BLaER1 treated with 17β-estradiol and CSF1 and Interleukin-3, amounts not matched to agents 10 nM and 100 nM (cell line): ENCODE data around the gene SLC9A5.

Experiments used
- H3K27ac ChIP-seq, 11 experiments: shearing (Covaris generic); formaldehyde crosslinking; 2 replicates each; pipeline ENCODE4 v1.8.1; 2022
- H3K27me3 ChIP-seq, 11 experiments: shearing (Covaris generic); formaldehyde crosslinking; 2 replicates each; pipeline ENCODE4 v1.8.1; 2022
- H3K36me3 ChIP-seq, 11 experiments: shearing (Covaris generic); formaldehyde crosslinking; 2 replicates each; pipeline ENCODE4 v1.8.1; 2022
- H3K4me1 ChIP-seq, 10 experiments: shearing (Covaris generic); formaldehyde crosslinking; 2 replicates each; pipeline ENCODE4 v1.8.1; 2022
- H3K4me2 ChIP-seq, 11 experiments: shearing (Covaris generic); formaldehyde crosslinking; 2 replicates each; pipeline ENCODE4 v1.8.1; 2022
- H3K4me3 ChIP-seq, 10 experiments: shearing (Covaris generic); formaldehyde crosslinking; 2 replicates each; pipeline ENCODE4 v1.8.1; 2022
- H3K9ac ChIP-seq, 11 experiments: shearing (Covaris generic); formaldehyde crosslinking; 2 replicates each; pipeline ENCODE4 v1.8.1; 2022
- H3K9me3 ChIP-seq, 11 experiments: shearing (Covaris generic); formaldehyde crosslinking; replicated peaks in 1 of 11; 2 replicates each; pipeline ENCODE4 v1.8.1; 2022
- H4K20me1 ChIP-seq, 11 experiments: shearing (Covaris generic); formaldehyde crosslinking; 2 replicates each; pipeline ENCODE4 v1.8.1; 2022
- Cebpa-rat ChIP-seq, 11 experiments: shearing (Covaris generic); IDR thresholded peaks; 2 replicates each; pipeline ENCODE4 v1.8.1; 2022

Gene SLC9A5

DNA sequence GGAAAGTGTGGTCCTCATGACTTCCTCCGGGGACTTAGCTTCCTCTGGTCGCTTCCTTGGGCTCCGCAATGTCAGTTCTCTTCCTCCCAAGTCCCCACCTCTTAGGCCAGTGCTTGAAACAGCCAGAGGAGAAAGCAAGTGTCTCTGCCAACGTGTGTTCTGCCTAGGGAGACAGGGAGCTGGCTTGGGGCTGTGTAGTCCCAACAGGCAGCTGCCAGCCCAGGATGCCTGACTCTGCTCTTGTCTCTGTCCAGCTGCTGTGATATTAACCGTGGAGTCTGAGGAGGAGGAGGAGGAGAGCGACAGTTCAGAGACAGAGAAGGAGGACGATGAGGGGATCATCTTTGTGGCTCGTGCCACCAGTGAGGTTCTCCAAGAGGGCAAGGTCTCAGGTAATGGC, 17.1 kb downstream of the SLC9A5 start:
- H3K4me2 ChIP-seq = peak overlapping the region in 8 of 11 experiments; percentile 18 to 54 (median 24); a peak in 10 of 22 replicates
- H3K4me3 ChIP-seq = no peak overlapping the region
- no peak overlapping the region for H3K27ac ChIP-seq
- peaks cover 17 to 30% (median 19%) of the 10 kb centered on the region in 10 experiments for H3K4me1 ChIP-seq
- H3K27me3 ChIP-seq = no peaks in the 10 kb centered on the region; a peak in 2 of 22 replicates
- H3K36me3 ChIP-seq = no peaks in the 10 kb centered on the region
- H3K9me3 ChIP-seq = no peaks in the 10 kb centered on the region
- peak overlapping the region in 1 of 11 experiments; percentile 34; a peak in 1 of 22 replicates for H3K9ac ChIP-seq
- no peaks in the 10 kb centered on the region; a peak in 2 of 22 replicates for H4K20me1 ChIP-seq
- TF ChIP-seq Cebpa-rat (IDR thresholded peaks at IDR 0.05) = no peak

DNA sequence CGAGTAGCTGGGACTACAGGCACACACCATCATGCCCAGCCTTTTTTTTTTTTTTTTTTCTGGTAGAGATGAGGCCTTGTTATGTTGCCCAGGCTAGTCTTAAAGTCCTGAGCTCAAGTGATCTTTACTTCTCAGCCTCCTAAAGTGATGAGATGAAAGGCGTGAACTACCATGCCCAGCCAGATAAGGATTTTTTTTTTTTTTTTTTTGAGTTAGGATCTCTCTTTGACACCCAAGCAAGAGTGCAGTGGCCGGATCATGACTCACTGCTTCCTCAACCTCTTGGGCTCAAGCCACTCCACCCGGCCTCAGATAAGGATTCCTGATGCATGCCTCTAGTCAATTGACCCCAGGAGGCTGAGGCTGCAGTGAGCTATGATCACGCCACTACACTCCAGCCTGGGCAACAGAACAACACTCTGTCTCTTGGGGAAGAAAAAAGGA, 19.4 kb downstream of the SLC9A5 start:
- peak overlapping the region in 3 of 11 experiments; percentile 34 to 50 (median 38); a peak in 3 of 22 replicates for H3K4me2 ChIP-seq
- no peak overlapping the region for H3K9ac ChIP-seq
- H3K27ac ChIP-seq = no peak overlapping the region
- peaks cover 12 to 27% (median 17%) of the 10 kb centered on the region in 10 experiments for H3K4me1 ChIP-seq
- TF ChIP-seq Cebpa-rat (IDR thresholded peaks at IDR 0.05) = no peak
- H3K4me3 ChIP-seq = no peak overlapping the region
- H3K36me3 ChIP-seq = no peaks in the 10 kb centered on the region
- peaks cover 0 to 4% (median 0%) of the 10 kb centered on the region in 11 experiments; a peak in 2 of 22 replicates for H4K20me1 ChIP-seq
- no peaks in the 10 kb centered on the region; a peak in 2 of 22 replicates for H3K27me3 ChIP-seq
- no peaks in the 10 kb centered on the region for H3K9me3 ChIP-seq

DNA sequence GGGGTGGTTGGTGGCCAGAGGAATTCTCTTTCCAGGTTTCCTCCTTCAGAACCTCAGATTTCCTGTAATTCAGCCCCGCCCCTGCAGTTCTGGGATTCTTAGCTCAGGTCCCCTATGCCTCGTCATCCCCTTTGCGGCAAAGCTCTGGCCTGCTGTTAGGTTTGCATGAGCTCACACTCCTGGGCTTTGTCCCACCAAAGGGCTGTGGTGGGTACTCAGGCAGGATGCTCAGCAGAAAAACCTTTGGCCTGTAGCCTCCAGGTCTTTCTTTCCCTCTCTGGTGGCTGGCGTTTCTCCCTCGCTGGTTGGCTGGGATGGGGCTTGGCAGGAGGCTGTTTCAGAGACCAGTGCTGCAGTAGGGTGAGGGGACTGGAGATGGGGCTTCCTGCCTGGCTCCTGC, 21.0 kb downstream of the SLC9A5 start:
- H4K20me1 ChIP-seq = peaks cover 0 to 4% (median 0%) of the 10 kb centered on the region in 11 experiments; a peak in 2 of 22 replicates
- no peak overlapping the region for H3K4me2 ChIP-seq
- no peaks in the 10 kb centered on the region for H3K36me3 ChIP-seq
- TF ChIP-seq Cebpa-rat (IDR thresholded peaks at IDR 0.05) = no peak
- no peaks in the 10 kb centered on the region for H3K9me3 ChIP-seq
- H3K27me3 ChIP-seq = no peaks in the 10 kb centered on the region
- no peak overlapping the region for H3K9ac ChIP-seq
- H3K27ac ChIP-seq = no peak overlapping the region
- H3K4me3 ChIP-seq = no peak overlapping the region
- peaks cover 3 to 20% (median 11%) of the 10 kb centered on the region in 10 experiments; a peak in 18 of 20 replicates for H3K4me1 ChIP-seq

DNA sequence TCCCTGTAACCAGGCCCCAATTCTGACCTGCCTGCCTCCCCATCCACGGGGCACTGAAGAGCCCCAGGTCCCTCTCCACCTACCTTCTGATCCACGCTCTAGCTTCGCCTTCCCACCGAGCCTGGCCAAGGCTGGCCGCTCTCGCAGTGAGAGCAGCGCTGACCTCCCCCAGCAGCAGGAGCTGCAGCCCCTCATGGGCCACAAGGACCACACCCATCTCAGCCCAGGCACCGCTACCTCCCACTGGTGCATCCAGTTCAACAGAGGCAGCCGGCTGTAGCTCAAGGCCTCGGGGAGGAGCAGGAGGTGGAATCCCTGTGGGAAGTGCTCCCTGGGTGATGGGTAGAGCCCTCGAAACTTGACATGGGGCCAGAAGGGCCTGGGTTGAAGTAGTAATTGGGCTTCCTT, 22.2 kb downstream of the SLC9A5 start:
- Histone ChIP-seq H3K4me2 (no peak overlapping the region), H3K4me1 (peaks cover 0 to 14% (median 4%) of the 10 kb centered on the region in 10 experiments; a peak in 15 of 20 replicates), H4K20me1 (peaks cover 0 to 4% (median 0%) of the 10 kb centered on the region in 11 experiments; a peak in 1 of 22 replicates), H3K36me3 (peaks cover 0 to 4% (median 0%) of the 10 kb centered on the region in 11 experiments; a peak in 2 of 22 replicates), H3K27me3 (no peaks in the 10 kb centered on the region), H3K4me3 (no peak overlapping the region), H3K9me3 (no peaks in the 10 kb centered on the region), H3K27ac (no peak overlapping the region), H3K9ac (no peak overlapping the region)
- TF ChIP-seq Cebpa-rat (IDR thresholded peaks at IDR 0.05) = no peak

DNA sequence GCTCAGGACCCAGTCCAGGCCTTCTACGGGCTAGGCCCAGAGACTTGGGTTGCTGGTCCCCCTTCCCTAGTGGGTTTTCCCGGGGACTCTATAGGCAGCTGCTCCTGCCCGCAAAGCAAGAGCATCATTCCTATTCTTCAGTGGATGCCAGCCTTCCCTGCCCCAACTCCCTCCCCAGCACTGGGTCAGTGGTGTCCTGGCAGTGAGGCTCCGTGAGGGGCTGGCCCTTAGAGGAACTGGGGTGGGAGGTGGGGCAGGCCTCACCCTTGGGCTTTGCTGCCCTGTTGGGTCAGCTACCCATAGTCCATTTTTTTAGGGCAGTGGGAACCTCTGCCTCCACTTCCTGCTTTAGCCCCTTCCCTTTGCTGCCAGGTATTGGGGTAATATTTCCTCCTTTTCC, 22.7 kb downstream of the SLC9A5 start:
- Histone ChIP-seq H4K20me1 (peaks cover 0 to 4% (median 0%) of the 10 kb centered on the region in 11 experiments; a peak in 1 of 22 replicates), H3K9ac (no peak overlapping the region), H3K27ac (no peak overlapping the region), H3K9me3 (no peaks in the 10 kb centered on the region), H3K4me2 (no peak overlapping the region), H3K4me3 (no peak overlapping the region), H3K4me1 (peaks cover 0 to 16% (median 2%) of the 10 kb centered on the region in 10 experiments; a peak in 8 of 20 replicates), H3K36me3 (peaks cover 0 to 9% (median 2%) of the 10 kb centered on the region in 11 experiments; a peak in 5 of 22 replicates), H3K27me3 (no peaks in the 10 kb centered on the region)
- no peak for TF ChIP-seq Cebpa-rat (IDR thresholded peaks at IDR 0.05)

DNA sequence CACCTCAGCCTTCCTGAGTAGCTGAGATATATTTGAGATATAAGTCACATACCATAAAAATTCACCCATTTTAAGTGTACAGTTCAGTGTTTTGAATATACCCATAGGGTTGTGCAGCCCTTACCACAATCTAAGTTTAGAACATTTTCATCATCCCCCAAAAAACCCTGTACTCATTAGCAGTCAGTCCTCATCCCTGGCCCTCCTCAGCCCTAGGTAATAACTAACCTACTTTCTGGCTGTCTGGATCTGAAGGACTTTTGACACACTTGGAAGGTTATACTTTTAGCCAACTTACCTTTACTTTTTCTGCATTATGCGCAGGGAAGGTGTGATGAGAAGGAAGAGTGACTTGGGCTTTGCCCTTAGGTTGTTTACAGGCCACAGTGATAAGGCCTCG, 26.5 kb downstream of the SLC9A5 start:
- Histone ChIP-seq H3K27ac (no peak overlapping the region), H3K4me2 (no peak overlapping the region), H3K4me3 (no peak overlapping the region), H3K36me3 (peaks cover 0 to 20% (median 4%) of the 10 kb centered on the region in 11 experiments; a peak in 7 of 22 replicates), H3K4me1 (peaks cover 16 to 33% (median 24%) of the 10 kb centered on the region in 10 experiments), H3K9me3 (no peaks in the 10 kb centered on the region), H4K20me1 (peaks cover 0 to 10% (median 0%) of the 10 kb centered on the region in 11 experiments; a peak in 2 of 22 replicates), H3K27me3 (peaks cover 0 to 5% (median 0%) of the 10 kb centered on the region in 11 experiments; a peak in 1 of 22 replicates), H3K9ac (no peak overlapping the region)
- no peak for TF ChIP-seq Cebpa-rat (IDR thresholded peaks at IDR 0.05)

DNA sequence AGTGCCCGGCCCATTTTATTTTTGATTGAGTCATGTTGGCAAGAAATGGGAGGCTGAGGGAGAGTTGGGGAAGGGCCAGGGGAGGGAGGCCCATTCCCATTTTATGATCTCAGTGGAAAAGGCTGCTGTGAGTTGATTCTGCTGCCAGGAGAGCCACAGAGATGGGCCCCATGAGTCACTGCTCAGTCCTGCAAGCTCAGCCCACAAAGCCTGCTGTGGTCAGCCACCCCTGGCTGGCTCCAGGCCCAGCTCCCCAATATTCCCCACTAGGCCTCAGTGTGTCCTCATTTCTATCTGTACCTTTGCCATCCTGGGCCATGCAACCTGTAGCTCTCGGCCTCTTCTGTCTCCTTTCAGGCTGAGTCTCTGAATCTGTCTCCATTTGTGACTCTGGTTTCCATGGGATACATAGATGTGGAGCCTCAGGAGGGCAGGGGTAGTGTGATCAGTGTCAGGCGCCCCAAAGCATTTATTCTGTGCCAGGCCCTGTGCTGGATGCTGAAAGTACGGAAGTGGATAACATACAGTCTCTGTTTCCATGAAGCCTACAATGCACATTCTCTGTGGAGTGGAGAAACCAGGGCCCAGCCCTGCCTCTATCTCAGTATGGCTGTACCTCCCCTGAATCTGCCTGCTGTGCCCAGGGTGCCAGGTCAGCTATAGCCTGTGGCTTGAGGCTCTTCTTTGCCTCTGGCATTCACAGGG, 28.7 kb downstream of the SLC9A5 start:
- Histone ChIP-seq H3K27ac (peak overlapping the region in 7 of 11 experiments; percentile 2 to 77 (median 44); a peak in 7 of 22 replicates), H3K36me3 (peaks cover 0 to 20% (median 4%) of the 10 kb centered on the region in 11 experiments; a peak in 7 of 22 replicates), H4K20me1 (peaks cover 0 to 10% (median 0%) of the 10 kb centered on the region in 11 experiments; a peak in 1 of 22 replicates), H3K4me2 (peak overlapping the region; percentile 86 to 99 (median 97)), H3K4me3 (peak overlapping the region in 2 of 10 experiments; percentile 61 to 63; a peak in 3 of 20 replicates), H3K4me1 (peaks cover 16 to 33% (median 24%) of the 10 kb centered on the region in 10 experiments), H3K9ac (peak overlapping the region; percentile 0 to 83 (median 76); a peak in 15 of 22 replicates), H3K9me3 (no peaks in the 10 kb centered on the region), H3K27me3 (peaks cover 0 to 5% (median 0%) of the 10 kb centered on the region in 11 experiments; a peak in 1 of 22 replicates)
- no peak for TF ChIP-seq Cebpa-rat (IDR thresholded peaks at IDR 0.05)

DNA sequence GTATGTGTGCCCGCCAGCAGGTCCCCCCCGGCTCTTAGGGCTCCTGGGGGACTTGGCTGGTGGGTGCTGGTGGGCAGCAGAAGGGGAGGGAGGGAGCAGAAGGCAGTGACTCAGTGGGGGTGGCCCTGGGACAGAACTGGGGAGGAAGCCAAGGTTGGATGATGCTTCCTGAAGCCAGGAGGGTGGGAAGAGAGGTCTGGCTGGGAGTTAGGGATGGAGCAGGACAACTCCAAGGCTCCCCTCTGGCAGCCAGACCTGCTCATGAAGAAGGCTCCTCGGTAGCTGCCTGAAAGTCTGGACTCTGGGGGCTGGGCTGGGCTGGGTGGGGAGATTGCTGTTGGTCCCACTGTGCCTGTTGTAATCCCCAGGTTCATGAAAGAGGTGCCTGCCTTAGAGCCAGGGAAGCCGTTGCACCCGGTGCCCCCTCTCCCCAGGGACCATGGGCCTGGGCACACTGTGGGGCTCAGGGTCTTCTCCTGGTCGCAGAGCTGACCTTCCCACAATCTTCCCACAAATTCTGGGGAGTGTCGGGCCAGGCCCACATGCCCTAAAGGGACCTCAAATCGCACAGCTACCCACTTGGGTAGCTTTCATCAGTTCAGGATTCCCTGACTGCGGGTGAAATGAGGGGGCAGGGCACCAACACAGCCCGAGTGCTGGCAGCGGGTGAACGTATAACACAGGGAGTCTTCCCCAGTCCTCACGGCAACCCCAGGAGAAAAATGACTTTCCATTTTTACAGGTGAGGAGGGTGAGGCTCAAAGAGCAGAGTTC, 29.4 kb downstream of the SLC9A5 start:
- peaks cover 17 to 33% (median 26%) of the 10 kb centered on the region in 10 experiments for H3K4me1 ChIP-seq
- H3K36me3 ChIP-seq = peaks cover 0 to 20% (median 4%) of the 10 kb centered on the region in 11 experiments; a peak in 7 of 22 replicates
- H3K4me2 ChIP-seq = peak overlapping the region; percentile 86 to 99 (median 97)
- H4K20me1 ChIP-seq = peaks cover 0 to 10% (median 0%) of the 10 kb centered on the region in 11 experiments; a peak in 1 of 22 replicates
- H3K27ac ChIP-seq = peak overlapping the region; percentile 16 to 77 (median 72); a peak in 21 of 22 replicates
- no peaks in the 10 kb centered on the region for H3K9me3 ChIP-seq
- no peak for TF ChIP-seq Cebpa-rat (IDR thresholded peaks at IDR 0.05)
- peaks cover 0 to 5% (median 0%) of the 10 kb centered on the region in 11 experiments; a peak in 1 of 22 replicates for H3K27me3 ChIP-seq
- H3K4me3 ChIP-seq = peak overlapping the region; percentile 52 to 71 (median 62)
- H3K9ac ChIP-seq = peak overlapping the region; percentile 63 to 83 (median 77)
